T-helper 2 cell (primary cell): Measurements from ENCODE around the gene SRRM2.
A peak's percentile ranks its signal among the peaks of the same experiment; 100 is the strongest.

Experiments used
- DNase-seq, 5 experiments: peaks; one replicate each; pipeline versions ENCODE4 v3.0.0 to v3.0.0-alpha.2; 2012 to 2022

SRRM2 gene

DNA sequence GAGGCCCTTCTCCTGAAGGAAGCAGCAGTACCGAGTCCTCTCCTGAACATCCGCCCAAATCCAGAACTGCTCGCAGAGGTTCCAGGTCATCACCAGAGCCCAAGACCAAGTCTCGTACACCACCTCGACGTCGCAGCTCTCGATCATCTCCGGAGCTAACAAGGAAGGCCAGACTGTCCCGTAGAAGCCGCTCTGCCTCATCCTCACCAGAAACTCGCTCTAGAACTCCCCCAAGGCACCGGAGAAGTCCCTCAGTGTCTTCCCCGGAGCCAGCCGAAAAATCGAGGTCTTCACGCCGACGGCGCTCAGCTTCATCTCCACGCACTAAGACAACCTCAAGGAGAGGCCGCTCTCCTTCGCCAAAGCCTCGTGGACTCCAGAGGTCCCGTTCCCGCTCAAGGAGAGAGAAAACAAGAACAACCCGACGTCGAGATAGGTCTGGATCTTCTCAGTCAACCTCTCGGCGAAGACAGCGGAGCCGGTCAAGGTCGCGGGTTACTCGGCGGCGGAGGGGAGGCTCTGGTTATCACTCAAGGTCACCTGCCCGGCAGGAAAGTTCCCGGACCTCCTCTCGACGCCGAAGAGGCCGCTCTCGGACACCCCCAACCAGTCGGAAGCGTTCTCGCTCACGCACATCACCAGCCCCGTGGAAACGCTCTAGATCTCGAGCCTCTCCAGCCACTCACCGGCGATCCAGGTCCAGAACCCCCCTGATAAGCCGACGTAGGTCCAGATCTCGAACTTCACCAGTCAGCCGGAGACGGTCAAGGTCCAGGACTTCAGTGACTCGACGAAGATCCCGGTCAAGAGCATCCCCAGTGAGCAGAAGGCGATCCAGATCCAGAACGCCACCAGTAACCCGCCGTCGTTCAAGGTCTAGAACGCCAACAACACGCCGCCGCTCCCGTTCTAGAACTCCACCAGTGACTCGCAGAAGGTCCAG lies 13.3 kb downstream of the SRRM2 start:
- DNase-seq, result no peak

DNA sequence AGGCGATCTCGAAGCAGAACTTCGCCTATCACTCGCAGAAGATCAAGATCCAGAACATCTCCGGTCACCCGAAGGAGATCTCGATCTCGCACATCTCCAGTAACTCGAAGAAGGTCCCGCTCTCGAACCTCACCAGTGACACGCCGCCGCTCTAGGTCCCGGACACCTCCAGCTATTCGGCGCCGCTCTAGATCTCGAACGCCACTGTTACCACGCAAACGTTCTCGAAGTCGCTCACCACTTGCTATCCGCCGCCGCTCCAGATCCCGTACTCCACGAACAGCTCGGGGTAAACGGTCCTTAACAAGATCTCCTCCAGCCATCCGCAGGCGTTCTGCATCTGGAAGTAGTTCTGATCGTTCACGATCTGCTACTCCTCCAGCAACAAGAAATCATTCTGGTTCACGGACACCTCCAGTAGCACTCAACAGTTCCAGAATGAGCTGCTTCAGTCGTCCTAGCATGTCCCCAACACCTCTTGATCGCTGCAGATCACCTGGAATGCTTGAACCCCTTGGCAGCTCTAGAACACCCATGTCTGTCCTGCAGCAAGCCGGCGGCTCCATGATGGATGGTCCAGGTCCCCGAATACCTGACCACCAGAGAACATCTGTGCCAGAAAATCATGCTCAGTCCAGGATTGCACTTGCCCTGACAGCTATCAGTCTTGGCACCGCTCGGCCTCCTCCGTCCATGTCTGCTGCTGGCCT lies 14.1 kb downstream of the SRRM2 start:
- DNase-seq, result no peak

DNA sequence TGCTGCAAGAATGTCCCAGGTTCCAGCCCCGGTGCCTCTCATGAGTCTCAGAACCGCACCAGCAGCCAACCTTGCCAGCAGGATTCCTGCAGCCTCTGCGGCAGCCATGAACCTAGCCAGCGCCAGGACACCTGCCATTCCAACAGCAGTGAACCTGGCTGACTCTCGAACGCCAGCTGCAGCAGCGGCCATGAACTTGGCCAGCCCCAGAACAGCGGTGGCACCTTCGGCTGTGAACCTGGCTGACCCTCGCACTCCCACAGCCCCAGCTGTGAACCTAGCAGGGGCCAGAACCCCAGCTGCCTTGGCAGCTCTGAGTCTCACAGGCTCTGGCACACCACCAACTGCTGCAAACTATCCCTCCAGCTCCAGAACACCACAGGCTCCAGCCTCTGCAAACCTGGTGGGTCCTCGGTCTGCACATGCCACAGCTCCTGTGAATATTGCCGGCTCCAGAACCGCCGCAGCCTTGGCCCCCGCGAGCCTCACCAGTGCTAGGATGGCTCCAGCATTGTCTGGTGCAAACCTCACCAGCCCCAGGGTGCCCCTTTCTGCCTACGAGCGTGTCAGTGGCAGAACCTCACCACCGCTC lies 14.8 kb downstream of the SRRM2 start:
- no peak for DNase-seq

DNA sequence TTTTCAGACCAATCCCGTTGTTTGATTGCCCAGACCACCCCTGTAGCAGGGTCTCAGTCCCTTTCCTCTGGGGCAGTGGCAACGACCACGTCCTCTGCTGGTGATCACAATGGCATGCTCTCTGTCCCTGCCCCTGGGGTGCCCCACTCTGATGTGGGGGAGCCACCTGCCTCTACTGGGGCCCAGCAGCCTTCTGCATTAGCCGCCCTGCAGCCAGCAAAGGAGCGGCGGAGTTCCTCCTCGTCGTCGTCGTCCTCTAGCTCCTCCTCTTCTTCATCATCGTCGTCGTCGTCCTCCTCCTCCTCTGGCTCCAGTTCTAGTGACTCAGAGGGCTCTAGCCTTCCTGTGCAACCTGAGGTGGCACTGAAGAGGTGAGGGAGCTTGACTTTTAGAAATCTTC lies 15.5 kb downstream of the SRRM2 start:
- no peak for DNase-seq

DNA sequence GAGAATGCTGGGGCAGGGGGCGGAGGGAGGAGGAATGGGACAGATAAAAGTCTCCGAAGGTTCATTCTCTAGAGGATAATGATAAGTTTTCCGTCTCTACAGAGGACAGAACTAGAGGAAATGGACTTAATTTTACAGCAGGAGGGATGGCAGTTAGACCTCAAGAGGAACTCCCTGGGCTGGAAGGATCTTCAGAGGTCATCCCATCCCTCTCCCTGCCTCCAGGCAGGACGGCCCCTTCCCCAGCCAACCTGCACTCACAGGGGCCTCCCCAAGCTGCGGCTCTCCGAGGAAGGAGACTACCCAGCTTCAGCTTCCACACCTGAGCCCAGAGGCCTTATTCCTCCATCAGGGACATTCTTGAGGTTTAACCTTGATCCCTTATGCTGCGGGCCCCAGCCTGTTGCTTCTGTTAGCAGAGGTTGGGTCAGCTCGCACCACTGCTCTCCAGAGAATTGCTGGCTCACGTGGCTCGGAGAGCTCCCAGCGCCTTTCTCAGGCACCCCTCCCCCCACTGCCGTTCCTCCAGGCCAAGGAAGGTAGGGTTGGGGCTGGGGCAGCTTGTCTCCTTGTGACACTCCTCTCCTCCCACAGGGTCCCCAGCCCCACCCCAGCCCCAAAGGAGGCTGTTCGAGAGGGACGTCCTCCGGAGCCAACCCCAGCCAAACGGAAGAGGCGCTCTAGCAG lies 16.1 kb downstream of the SRRM2 start:
- no peak for DNase-seq

DNA sequence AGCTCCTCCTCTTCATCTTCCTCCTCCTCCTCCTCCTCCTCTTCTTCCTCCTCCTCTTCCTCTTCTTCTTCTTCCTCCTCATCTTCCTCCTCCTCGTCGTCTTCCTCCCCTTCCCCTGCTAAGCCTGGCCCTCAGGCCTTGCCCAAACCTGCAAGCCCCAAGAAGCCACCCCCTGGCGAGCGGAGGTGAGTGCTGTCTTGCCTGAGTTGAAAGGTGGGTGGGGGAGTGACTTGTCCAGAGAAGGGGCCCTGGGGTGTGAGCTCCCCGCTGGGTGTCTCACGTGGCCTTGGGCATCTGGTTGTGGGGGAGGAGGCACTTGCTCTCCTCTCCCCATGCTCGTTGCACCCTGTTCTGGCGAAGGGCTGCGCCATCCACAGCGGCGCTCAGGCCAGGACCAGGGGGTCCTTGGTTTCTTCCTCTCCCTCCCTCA lies 16.7 kb downstream of the SRRM2 start:
- no peak for DNase-seq

DNA sequence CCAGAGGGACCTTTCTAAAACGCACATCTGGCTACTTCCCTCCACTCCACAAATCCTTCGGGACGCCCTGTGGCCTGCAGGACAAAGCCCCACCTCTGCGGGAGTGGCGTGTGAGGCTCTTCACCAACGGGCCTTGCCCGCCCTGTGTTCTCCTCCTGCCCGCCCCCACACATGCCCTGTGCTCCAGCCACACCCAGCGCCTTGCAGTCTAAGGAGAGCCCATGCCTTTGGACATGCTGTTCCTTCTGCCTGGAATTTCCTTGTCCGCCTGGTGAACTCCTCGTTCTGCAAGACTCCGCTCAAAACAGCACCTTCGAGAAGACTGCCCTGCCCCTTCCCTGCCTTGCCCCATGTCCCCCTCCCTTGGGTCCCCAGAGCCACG lies 17.2 kb downstream of the SRRM2 start:
- DNase-seq, result no peak

DNA sequence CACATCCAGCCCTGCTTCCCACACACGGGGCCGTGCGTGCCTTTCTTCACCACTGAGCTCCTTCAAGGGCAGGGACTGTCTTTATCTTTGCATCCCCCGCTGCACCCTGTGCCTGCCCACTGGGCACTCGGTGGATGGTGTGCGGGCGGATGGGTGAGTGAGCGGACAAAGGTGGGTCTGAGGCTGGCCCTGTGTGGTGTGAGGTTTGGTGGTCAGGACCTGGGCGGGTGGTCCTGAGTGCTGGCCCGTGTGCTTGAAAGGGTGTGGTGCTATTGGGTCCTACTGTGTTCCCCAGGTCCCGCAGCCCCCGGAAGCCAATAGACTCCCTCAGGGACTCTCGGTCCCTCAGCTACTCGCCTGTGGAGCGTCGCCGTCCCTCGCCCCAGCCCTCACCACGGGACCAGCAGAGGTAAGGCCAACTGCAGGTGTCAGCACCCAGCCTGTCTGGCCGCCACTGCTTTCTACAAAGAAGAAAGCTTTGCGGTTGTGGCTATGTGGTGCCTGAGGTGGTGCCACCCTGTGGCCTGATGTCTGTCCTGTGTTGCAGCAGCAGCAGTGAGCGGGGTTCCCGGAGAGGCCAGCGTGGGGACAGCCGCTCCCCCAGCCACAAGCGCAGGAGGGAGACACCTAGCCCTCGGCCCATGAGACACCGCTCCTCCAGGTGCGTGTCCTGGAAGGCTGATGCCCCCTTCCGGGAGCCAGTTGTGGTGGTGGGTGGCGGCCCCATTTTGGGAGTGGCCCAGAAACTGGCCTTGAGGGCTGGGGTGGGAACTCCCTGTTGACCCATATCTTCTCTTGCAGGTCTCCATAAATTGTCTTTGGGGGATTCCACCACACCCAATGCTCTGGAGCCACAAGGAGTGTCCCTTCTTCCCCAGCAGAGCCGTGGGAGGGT lies 17.9 kb downstream of the SRRM2 start:
- DNase-seq, result peak in 2 of 5 experiments; percentile 22 to 35

DNA sequence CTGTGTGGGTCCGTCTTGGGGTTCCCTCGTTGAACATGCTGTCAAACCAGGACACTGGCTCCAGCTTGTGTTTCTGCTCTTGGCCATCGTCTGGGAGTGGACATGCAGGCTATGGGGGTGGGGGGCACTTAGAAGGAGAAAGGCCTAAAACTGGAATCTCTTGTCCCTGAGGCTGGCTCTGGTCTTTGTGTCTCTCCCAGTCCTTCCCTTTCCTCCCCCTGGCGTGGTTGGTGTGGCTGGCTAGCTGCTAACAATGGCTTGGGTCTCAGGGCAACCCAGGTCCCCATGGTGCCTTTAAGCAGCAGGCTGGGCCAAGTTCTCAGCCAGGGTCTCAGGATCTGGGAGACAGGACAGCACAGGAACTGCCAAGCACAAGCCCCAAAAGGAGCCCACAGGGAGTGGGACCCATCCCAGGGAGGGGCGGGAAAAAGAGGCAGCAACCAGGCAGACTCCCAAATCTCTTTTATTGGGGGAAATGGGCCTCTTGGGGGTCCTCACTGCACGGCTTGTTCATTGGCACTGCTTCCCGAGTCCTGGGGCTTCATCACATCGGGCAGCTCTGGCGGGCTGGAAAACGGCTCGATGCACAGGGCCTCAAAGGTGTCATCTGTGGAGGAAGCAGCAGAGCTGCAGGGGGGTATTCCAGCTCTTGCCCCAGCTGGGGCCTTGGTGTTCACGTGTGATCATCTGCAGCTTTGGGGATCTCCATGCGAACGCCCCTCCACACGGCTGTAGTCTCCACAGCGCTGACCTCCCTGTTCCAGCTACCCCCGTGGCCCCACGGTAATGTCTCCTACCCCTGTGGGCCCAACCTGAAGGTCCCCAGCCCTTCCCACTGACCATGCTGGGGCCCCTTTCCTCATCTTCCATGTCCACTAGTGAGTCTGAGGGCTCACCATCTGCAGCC lies 19.3 kb downstream of the SRRM2 start:
- no peak for DNase-seq

DNA sequence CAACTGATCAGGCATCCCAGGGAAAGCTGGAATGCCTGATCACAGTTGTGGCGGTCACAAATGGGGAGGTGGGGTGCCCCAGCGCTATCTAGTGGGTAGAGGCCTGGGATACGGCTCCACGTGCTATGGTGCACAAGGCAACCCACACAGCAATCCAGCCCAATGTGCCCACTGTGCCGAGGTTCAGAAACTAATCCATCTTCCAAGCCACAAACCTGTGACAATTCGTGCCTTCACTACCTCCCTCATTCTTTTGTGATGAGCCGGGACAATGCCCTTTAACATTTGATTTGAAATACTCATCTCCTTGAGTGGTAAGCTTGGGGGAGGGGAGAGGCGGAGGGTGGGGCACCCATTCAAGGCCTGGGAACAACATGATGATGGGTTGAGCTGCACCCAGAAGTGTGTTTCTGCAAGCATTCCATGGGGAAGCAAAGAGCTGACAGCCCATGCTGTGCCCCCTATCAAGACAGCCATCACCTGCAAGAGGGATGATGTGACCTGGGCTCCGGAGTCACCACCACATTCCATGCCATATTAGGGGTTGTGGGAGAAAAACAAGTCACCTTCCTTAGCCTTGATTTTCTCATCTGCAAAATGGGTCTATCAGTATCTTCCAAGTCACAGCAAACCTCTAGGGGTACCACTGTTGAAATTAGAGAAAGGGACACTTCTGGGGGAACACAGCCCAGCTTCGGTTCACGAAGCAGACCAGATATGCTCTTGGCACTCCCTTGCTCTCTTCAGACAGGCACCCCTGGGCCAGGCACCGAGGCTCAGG lies 20.9 kb downstream of the SRRM2 start:
- DNase-seq, result no peak

DNA sequence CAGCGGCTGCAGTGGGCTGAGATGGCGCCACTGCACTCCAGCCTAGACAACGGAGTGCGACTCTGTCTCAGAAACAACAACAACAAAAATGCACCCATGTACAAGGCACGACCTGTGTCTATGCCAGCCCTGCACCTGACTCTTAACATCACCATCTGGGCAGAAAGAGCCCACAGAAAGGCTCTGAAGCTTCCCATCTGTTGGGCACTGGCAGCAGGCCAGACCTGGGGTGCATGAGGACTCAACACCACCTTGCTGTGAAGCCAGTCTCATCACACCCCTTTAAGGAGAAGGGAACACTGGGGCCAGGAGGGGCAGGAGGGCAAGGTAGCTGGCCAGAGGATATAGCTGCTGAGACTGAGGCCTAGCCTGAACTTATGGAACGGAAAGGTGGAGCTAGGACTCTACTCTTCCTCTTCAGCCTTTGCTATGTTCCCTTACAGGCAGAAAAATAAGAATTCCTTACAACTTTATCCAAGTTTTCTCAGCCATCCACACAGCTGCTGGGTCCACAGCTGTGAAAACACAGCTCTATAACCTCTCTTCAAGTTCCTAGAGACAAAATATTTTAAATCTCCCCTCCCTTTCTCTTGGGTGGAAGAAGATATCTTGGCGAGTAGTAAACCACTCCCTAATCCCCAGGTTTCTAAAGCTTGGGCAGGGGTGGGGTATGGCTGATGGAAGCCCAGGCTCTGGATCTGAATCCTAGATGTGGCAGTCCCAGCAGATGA lies 21.9 kb downstream of the SRRM2 start:
- no peak for DNase-seq

DNA sequence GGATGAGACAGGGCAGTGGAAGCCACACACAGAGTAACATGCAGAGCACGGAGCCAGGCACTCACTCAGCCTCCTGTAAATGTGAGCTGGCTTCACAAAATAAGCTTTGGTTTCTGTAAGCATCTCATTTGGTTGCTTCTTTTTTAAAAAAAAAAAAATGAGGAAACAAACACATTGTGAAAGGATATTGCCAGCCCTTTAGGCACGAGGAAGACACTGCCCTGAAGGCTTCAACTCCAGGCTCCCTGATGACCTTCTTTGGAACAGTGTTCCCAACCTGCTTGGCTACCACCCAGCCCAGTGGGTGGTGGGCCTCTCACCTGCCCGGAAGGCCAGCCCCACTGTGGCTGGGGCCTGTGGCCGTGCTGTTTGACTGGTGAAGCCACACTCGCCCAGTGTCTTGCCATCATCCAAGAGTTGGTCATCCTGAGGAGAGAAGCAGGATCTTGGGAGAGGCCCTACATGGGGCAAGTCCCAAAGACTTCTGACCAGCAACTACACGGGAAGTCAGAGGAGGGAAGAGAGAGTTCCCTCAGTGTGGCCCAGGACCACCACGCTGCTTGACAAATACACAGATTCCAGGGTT lies 22.8 kb downstream of the SRRM2 start:
- DNase-seq, result no peak

DNA sequence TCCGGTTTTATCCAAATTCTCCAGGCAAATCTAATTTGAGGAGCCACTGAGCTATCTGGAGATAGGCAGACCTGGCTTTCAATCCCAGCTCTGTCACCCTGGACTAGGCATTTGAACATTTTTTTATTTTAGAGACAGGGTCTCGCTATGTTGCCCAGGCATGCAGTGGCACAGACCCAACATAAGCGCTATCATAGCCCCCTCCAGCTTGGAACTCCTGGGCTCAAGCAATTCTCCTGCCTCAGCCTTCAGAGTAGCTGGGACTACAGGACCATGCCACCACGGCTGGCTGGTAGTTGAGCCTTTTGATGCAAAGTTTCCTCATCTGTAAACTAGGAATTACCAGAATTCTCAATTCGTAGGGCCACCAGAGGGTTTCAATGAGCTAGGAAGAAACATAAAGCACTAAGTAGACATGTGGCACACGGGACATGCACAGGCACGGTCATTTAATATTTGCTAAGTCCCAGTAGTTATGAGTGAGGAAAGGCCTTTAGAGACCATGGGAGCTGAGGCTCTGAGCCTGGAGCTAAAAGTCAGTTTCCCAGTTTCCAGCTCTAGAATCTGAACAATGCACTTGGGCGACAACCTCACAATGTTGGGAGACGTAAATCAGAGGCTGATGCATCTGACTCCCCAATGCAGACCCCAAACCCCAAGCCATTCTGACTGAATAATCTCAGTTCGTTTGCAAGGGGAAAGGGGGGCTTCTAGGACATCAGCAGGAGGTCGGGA lies 23.5 kb downstream of the SRRM2 start:
- no peak for DNase-seq

DNA sequence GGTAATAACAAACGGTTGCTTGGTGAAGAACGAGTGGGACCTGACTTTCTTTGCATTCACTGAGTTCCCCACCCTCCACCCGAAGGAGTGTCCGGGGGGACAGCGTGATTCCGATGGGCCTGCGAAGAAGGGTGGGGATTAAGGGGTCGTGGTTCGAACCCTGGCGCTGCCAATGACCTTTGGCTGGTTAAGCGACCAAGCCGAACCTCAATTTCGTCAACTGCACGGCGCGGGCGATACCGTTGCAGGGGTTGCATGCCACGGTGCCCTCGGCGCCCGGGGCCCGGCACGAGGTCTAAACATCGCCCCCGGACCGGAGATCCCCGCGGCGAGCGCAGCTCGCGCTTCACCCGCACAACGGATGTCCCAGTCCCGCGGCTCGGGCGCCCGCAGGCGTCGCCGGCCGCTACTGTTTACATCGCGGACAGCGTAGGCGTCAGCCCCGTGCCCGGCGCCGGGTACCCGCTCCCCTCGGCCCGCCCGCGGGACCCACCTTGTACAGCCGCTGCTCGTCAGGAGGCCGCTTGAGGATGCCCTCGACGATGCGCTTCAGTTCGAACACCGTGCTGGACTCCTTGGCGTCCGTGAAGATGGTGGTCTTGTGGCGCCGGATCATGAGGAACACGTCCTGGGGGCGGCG lies 24.2 kb downstream of the SRRM2 start:
- DNase-seq, result peak in 2 of 5 experiments; percentile 32 to 48

DNA sequence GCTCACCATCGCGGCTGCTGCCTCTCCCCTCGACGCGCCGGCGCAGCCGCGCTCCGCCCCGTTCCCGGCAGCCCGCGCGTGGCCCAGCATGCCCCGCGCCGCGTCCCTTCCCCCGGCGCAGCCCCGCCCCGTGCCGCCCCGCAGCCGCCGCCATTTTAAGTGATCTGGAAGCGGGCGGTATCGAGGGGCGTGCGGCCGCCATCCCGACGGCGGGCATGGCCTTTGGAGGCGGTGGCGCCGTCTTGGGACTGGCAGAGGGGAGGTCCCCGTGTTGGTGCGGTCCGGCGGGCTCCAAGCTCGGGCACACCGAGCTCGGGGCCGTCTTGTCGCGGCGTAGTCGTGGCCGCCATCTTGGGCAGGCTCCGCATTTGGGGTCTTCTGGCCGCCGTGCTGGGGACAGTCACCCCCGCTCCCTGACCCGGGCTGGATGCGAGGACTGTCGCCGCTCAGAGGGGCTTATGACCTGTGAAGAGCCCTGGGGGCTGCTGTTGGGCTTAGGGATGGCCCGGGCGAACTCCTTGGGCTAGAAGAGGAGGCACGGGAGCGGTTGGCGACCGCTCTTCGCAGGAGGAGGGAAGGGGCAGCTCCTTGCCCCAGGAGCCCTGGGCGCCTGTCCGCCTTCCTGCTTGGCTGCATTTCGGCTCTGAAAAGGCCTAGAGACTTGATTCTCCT lies 24.9 kb downstream of the SRRM2 start, which contains the start of gene ELOB:
ELOB (minus strand) TSS at position 50 of the 672 bp plus-strand sequence; CDS start at position 9, 41 bp downstream.
- peak; percentile 79 to 93 (median 84) for DNase-seq

DNA sequence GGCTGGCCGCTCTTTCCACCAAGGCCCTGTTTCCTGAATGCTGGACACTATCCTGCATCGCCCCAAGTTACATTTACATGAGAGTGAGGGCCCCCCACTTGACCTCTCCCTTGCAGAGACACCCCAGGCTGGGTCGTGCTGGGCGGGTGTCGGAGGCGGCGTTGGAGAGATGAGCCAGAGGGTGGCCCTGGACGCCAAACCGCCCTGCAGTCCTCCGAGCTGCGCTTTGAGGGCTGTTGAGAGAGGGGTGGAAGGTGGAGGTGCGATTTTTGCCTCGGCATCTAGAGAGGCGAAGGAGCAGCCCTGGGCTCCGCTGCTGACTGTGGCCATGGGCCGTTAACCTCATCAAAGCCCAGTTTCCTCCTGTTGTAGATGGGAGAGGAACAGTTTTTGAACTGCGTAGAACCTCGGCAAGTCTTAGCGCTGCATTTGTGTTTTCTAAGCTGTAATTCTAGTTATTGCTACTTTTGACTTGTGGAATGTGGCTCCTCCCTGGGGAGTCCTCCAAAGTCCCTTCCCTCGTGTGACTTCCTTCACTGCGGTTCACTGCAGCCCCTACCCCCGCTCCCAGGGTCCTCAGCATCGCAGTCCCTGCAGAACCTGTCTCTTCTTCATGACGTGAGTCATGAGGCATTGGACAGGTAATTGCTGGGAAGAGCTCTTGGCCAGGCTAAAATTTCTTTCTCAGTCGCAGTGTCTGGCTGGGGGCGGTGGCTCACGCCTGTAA lies 25.6 kb downstream of the SRRM2 start:
- DNase-seq, result peak in 2 of 5 experiments; percentile 46 to 52
